ENCODE data around the gene RFX2.
"Not testable (repeated sequence)": the region's sequence is repeated elsewhere in the genome, so short reads cannot be mapped to it uniquely, and the experiment has no call there.

Gene RFX2

GRCh38 chr19:6034512-6034911 lies 75.8 kb downstream of the RFX2 start:
- no peak for DNase-seq

- no peak for DNase-seq
These were observed 76.5 kb downstream of the RFX2 start for GRCh38 chr19:6033744-6034264.

- no peak for DNase-seq
These were observed 77.5 kb downstream of the RFX2 start for GRCh38 chr19:6032827-6033226.

GRCh38 chr19:6032381-6032780 lies 77.9 kb downstream of the RFX2 start:
- DNase-seq, result no peak

- no peak for DNase-seq
These were observed 80.1 kb downstream of the RFX2 start for GRCh38 chr19:6030214-6030507.

GRCh38 chr19:6026390-6027227 lies 83.7 kb downstream of the RFX2 start:
- no peak for DNase-seq

- not testable (repeated sequence) for DNase-seq
These were observed 85.5 kb downstream of the RFX2 start for GRCh38 chr19:6024756-6025155.

- DNase-seq, result no peak
These were observed 86.4 kb downstream of the RFX2 start for GRCh38 chr19:6023936-6024335.

- DNase-seq, result no peak
These were observed 87.1 kb downstream of the RFX2 start for GRCh38 chr19:6023085-6023682.

- no peak for DNase-seq
These were observed 87.7 kb downstream of the RFX2 start for GRCh38 chr19:6022570-6023064.

GRCh38 chr19:6021878-6022569 lies 88.3 kb downstream of the RFX2 start:
- DNase-seq, result peak; percentile 39

GRCh38 chr19:6020972-6021805 lies 89.1 kb downstream of the RFX2 start:
- DNase-seq, result no peak

- no peak for DNase-seq
These were observed 90.0 kb downstream of the RFX2 start for GRCh38 chr19:6020166-6020882.

GRCh38 chr19:6018786-6019185 lies 91.5 kb downstream of the RFX2 start:
- DNase-seq, result no peak

- no peak for DNase-seq
These were observed 92.7 kb downstream of the RFX2 start for GRCh38 chr19:6017576-6017975.

- DNase-seq, result no peak
These were observed 94.3 kb downstream of the RFX2 start for GRCh38 chr19:6015841-6016545.

- DNase-seq, result peak; percentile 47
These were observed 95.7 kb downstream of the RFX2 start for GRCh38 chr19:6014551-6015135.

- DNase-seq, result no peak
These were observed 97.7 kb downstream of the RFX2 start for GRCh38 chr19:6012426-6013170.

GRCh38 chr19:6011794-6012193 lies 98.5 kb downstream of the RFX2 start:
- DNase-seq, result no peak

GRCh38 chr19:6011206-6011605 lies 99.1 kb downstream of the RFX2 start:
- DNase-seq, result no peak
